Loucy (cell line): Measurements from ENCODE around the gene EMC10.

Experiments
- EZH2phosphoT487 ChIP-seq: fragments of 200-600 bp; IDR thresholded peaks from 2 replicates; pipeline ENCODE4 v1.6.1; 2018; ENCODE audit warnings: antibody characterized with exemption, mild to moderate bottlenecking, moderate library complexity, borderline replicate concordance
- TF ChIP-seq, protein P1 (sequence below): fragments of 200-600 bp; sonication (generic); conservative IDR thresholded peaks from 2 replicates; pipeline ENCODE4 v1.5.1; 2014; ENCODE audit warnings: mild to moderate bottlenecking, antibody characterized with exemption, low read length

DNA sequence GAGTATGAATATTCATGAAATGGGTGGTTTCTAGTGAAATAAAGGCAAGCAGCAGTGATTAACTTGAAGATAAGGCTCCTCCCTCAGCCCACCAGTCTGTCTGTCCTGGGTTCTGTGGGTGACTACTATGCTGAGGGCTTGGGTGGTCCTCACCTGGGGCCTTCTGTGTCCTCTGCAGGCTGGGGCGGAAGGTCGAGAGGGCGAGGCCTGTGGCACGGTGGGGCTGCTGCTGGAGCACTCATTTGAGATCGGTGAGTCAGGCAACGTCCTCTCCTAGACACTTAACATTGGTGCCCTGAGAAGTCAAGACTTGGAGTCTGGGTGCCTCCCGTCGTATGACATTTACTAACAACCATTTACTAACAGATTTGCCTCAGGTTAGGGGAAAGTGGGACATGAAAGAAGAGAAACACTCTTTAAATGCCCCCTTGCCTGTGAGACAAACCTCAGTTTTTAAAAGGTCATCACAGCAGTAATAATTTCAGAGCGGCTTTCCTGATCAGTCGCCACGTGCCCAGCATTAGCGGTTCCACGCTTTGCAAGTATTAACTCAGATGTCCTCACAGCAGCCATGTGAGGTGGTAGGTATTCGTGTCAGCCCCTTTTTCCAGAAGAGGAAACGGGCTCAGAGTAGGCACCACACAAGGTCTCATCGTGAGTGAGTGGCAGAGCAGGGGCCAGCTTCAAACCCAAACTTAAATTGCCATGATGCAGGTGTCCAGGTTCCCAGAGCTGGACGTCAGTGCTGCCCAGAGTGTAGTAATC, 1.6 kb downstream of the EMC10 start:
- TF ChIP-seq, protein P1, sequence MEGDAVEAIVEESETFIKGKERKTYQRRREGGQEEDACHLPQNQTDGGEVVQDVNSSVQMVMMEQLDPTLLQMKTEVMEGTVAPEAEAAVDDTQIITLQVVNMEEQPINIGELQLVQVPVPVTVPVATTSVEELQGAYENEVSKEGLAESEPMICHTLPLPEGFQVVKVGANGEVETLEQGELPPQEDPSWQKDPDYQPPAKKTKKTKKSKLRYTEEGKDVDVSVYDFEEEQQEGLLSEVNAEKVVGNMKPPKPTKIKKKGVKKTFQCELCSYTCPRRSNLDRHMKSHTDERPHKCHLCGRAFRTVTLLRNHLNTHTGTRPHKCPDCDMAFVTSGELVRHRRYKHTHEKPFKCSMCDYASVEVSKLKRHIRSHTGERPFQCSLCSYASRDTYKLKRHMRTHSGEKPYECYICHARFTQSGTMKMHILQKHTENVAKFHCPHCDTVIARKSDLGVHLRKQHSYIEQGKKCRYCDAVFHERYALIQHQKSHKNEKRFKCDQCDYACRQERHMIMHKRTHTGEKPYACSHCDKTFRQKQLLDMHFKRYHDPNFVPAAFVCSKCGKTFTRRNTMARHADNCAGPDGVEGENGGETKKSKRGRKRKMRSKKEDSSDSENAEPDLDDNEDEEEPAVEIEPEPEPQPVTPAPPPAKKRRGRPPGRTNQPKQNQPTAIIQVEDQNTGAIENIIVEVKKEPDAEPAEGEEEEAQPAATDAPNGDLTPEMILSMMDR, result no peak
- no peak for TF ChIP-seq EZH2phosphoT487
